Fibroblast of lung (primary cell): ENCODE data around the gene SWT1. TPM values are rescaled to one million over a fixed set of nuclear protein-coding genes. Genes with fewer than 3 reads are reported as not detected.
A peak's percentile ranks its signal among the peaks of the same experiment; 100 is the strongest.

Experiments
- DNase-seq, 2 donors: peaks; one replicate each; pipeline versions ENCODE4 v3.0.0 to v3.0.0-alpha.2; 2010; ENCODE audit warnings: low read depth in 2 of 2
- H2AFZ ChIP-seq: 2 replicates; pipeline ENCODE4 v1.5.1; 2012; ENCODE audit warnings: low read length, control low read depth, inconsistent platforms
- H3K27ac ChIP-seq: 2 replicates; pipeline ENCODE4 v1.5.1; 2011; ENCODE audit warnings: low read length, control low read depth; ENCODE audit not compliant: insufficient read depth
- H3K27me3 ChIP-seq: 2 replicates; pipeline ENCODE4 v1.5.1; 2011; ENCODE audit warnings: mild to moderate bottlenecking, low read length; ENCODE audit not compliant: control insufficient read depth, insufficient read depth
- H3K36me3 ChIP-seq: 2 replicates; pipeline ENCODE4 v1.5.1; 2011; ENCODE audit warnings: low read length; ENCODE audit not compliant: control insufficient read depth, insufficient read depth
- H3K4me1 ChIP-seq: 2 replicates; pipeline ENCODE4 v1.5.1; 2011; ENCODE audit warnings: low read length; ENCODE audit not compliant: control insufficient read depth, insufficient read depth; ENCODE audit errors: extremely low read depth
- H3K4me2 ChIP-seq: 2 replicates; pipeline ENCODE4 v1.5.1; 2011; ENCODE audit warnings: low read length, control low read depth; ENCODE audit not compliant: insufficient read depth; ENCODE audit errors: extremely low read depth
- H3K4me3 ChIP-seq, 4 experiments: fragments of 200-600 bp in 1 of 4; sonication (generic) in 1 of 4; replicated peaks in 1 of 4; 2 replicates each; pipeline ENCODE4 v1.5.1; 2011 to 2016; ENCODE audit warnings: low read length in 4 of 4, low read depth in 3 of 4, mild to moderate bottlenecking in 3 of 4, control low read depth in 2 of 4, inconsistent platforms in 1 of 4, mixed read lengths in 1 of 4; ENCODE audit not compliant: insufficient read depth in 1 of 4; ENCODE audit errors: control extremely low read depth in 1 of 4
- H3K79me2 ChIP-seq: 2 replicates; pipeline ENCODE4 v1.5.1; 2012; ENCODE audit warnings: mild to moderate bottlenecking, low read length, inconsistent platforms; ENCODE audit not compliant: control insufficient read depth, insufficient read depth
- H3K9ac ChIP-seq: 2 replicates; pipeline ENCODE4 v1.5.1; 2011; ENCODE audit warnings: mild to moderate bottlenecking, low read length, control low read depth; ENCODE audit not compliant: insufficient read depth
- H3K9me3 ChIP-seq: 2 replicates; pipeline ENCODE4 v1.5.1; 2012; ENCODE audit warnings: low read depth, low read length; ENCODE audit not compliant: control insufficient read depth, insufficient read depth
- H4K20me1 ChIP-seq: 2 replicates; pipeline ENCODE4 v1.5.1; 2011; ENCODE audit warnings: low read length; ENCODE audit not compliant: control insufficient read depth, insufficient read depth; ENCODE audit errors: extremely low read depth
- EZH2 ChIP-seq: IDR thresholded peaks from 2 replicates; pipeline ENCODE4 v1.5.1; 2012; ENCODE audit warnings: low read length, control low read depth, mild to moderate bottlenecking; ENCODE audit errors: missing control alignments
- polyA minus RNA-seq: library from RNA; depleted of rRNA, polyadenylated mRNA; stranded (reverse); fragments of >200 nt; gene quantifications from 2 replicates; pipeline ENCODE4 v1.2.3, GENCODE V29; 2011; ENCODE audit warnings: low replicate concordance
- polyA plus RNA-seq, 2 donors: library from polyadenylated mRNA; depleted of rRNA in 1 of 2; stranded (reverse) in 1 of 2; unstranded in 1 of 2; fragments of >200 nt; gene quantifications; 2 replicates each; pipeline ENCODE4 v1.2.1, GENCODE V29; 2011 to 2012; ENCODE audit warnings: missing spikeins in 1 of 2
- total RNA-seq: library from RNA; depleted of rRNA; stranded (reverse); fragments of >200 nt; gene quantifications from 2 replicates; pipeline ENCODE4 v1.2.1, GENCODE V29; 2014
- TF ChIP-seq, protein P1 (sequence below), 2 donors: IDR thresholded peaks in 1 of 2; conservative IDR thresholded peaks in 1 of 2; 1 replicate in 1 of 2; 2 replicates in 1 of 2; pipeline ENCODE4 v1.5.1; 2011 to 2012; ENCODE audit warnings: low read length in 2 of 2, control low read depth in 1 of 2, inconsistent platforms in 1 of 2, low read depth in 1 of 2, mild to moderate bottlenecking in 1 of 2

Gene SWT1, protein sequence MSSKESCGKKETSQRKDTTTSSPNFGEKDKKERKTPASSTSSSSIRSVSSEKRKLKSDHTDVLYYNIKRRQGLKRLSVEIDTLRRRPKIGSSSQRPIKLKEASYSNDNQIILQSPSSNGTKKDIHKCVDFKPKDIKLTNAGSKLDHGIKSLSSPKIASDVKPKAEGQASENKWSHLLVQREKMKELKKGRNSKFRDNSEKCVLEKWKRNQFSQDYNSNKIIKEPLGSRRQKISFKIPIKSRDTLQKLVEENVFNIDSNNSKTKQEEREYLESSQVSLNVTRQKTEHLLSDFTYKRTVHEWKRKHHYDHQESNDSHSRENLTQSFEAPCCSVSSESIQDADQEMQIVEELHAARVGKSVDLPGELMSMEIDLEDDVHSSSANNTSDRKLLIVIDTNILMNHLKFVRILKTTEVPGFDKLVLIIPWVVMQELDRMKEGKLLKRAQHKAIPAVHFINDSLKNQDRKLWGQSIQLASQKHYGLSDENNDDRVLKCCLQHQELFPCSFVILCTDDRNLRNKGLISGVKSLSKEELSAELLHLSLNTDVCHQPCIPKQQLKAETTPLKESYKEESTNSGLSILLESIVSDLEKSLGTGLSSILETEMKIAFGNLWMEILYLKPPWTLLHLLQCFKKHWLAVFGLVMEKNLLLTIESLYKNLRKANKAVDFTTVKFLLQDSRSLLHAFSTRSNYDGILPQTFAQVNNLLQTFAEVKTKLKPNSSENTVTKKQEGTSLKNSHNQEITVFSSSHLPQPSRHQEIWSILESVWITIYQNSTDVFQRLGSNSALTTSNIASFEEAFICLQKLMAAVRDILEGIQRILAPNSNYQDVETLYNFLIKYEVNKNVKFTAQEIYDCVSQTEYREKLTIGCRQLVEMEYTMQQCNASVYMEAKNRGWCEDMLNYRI
- total RNA-seq (8.4 and 8.7 TPM in 2 replicates), polyA plus RNA-seq (2.2 and 3.4 TPM in 2 replicates), polyA minus RNA-seq (0.12 TPM in 1 of 2 replicates, not detected in the other)
- 1.5 and 2.2 TPM in 2 replicates for polyA plus RNA-seq (2012)

DNA sequence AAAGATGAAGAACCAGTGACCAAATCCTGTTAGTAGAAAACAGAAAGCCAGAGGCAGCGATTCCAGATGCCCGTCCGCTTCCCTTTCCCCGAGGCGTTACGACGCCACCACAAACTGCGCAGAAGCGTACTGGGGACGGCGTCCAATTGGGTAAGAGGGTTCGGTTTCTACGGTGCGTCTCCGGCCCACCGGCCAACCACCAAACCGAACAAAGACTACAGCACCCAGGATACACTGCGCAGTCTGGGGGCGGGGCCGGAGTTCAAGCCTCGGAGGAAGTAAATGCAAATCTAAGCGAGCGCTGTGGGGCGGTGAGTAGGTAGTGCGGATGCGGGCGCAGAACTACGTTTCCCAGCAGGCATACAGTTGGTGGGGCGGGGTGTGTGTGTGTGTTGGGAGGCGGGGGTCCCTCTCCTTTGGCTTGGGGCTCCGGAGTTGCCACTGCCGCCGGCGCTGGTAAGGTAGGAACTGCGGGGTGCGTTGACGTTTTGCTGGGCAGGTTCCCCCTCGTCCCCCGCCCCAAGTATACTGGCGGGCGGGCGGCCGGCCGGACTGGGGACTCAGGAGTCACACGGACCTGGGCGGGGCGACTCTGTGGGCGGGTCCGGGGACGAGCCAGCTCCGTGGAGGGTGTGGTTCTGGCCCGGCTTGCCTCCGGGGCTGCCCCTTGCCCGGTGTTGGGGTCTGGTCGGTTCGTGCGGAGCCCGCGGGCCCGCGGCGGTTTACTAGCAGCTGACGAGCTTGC lies at the start of gene SWT1, which contains the start of gene TRMT1L:
Gene SWT1, plus strand, starts transcription at position 314 of the 745 bp plus-strand sequence. CDS start 3,675 bp downstream, outside the sequence.
Gene TRMT1L, minus strand, starts transcription at position 100 of the 745 bp plus-strand sequence. CDS start 241 bp downstream, outside the sequence.
- peak within 1 kb of the TSS; percentile 93 for H3K4me2 ChIP-seq
- H4K20me1 ChIP-seq, result no peaks in the 10 kb centered on the region
- H2AFZ ChIP-seq, result peak within 1 kb of the TSS; percentile 99
- H3K9me3 ChIP-seq, result no peaks in the 10 kb centered on the region
- no peaks in the 10 kb centered on the region for H3K36me3 ChIP-seq
- peaks cover 6% of the 10 kb centered on the region for H3K4me1 ChIP-seq
- H3K4me3 ChIP-seq, result peak within 1 kb of the TSS; percentile 82 to 94 (median 91)
- peak within 1 kb of the TSS; percentile 95 for H3K27ac ChIP-seq
- peaks cover 8% of the 10 kb centered on the region for H3K79me2 ChIP-seq
- no peak for TF ChIP-seq EZH2
- TF ChIP-seq, protein P1, sequence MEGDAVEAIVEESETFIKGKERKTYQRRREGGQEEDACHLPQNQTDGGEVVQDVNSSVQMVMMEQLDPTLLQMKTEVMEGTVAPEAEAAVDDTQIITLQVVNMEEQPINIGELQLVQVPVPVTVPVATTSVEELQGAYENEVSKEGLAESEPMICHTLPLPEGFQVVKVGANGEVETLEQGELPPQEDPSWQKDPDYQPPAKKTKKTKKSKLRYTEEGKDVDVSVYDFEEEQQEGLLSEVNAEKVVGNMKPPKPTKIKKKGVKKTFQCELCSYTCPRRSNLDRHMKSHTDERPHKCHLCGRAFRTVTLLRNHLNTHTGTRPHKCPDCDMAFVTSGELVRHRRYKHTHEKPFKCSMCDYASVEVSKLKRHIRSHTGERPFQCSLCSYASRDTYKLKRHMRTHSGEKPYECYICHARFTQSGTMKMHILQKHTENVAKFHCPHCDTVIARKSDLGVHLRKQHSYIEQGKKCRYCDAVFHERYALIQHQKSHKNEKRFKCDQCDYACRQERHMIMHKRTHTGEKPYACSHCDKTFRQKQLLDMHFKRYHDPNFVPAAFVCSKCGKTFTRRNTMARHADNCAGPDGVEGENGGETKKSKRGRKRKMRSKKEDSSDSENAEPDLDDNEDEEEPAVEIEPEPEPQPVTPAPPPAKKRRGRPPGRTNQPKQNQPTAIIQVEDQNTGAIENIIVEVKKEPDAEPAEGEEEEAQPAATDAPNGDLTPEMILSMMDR (conservative IDR thresholded peaks at IDR 0.05 in 1 of 2, IDR thresholded peaks at IDR 0.05 in 1 of 2; ENCODE audit: low read depth in 1 of 2, low read length in 2 of 2), result no peak
- H3K9ac ChIP-seq, result peak within 1 kb of the TSS; percentile 97
- peak; percentile 99 for DNase-seq
- H3K27me3 ChIP-seq, result no peaks in the 10 kb centered on the region

DNA sequence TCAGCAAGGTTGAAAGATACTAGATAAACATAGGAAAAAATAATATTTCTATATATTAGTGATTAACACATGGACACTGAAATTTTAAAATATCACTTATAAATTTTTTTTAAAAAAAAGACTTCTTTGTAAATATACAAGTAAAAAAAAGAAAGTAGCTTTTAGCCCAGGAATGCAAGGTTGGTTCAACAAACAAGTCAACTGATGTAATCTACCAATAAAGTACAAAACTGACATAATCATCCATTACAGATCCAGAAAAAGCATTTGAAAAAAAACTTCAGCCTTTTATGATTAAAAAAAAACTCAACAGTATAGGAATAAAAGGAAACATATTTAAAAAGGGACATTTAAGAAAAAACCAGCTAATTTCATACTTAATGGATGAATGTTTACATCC lies 48.6 kb upstream of the SWT1 start:
- peak; percentile 3 to 34 for DNase-seq

More for the DNA sequence above, 48.6 kb upstream of the SWT1 start:
- no peaks in the 10 kb centered on the region for H3K27me3 ChIP-seq
- H3K36me3 ChIP-seq, result no peaks in the 10 kb centered on the region
- no peak overlapping the region for H3K27ac ChIP-seq
- no peak overlapping the region for H3K4me3 ChIP-seq
- TF ChIP-seq EZH2, result no peak
- TF ChIP-seq, protein P1 (conservative IDR thresholded peaks at IDR 0.05 in 1 of 2, IDR thresholded peaks at IDR 0.05 in 1 of 2; ENCODE audit: low read depth in 1 of 2, low read length in 2 of 2), result no peak
- H4K20me1 ChIP-seq, result no peaks in the 10 kb centered on the region
- no peak overlapping the region for H3K4me2 ChIP-seq
- H2AFZ ChIP-seq, result no peak overlapping the region
- no peaks in the 10 kb centered on the region for H3K9me3 ChIP-seq
- H3K4me1 ChIP-seq, result no peaks in the 10 kb centered on the region
- H3K9ac ChIP-seq, result no peak overlapping the region
- no peaks in the 10 kb centered on the region for H3K79me2 ChIP-seq
